NCI-H1048 (cell line): ENCODE measurements around the gene ROBO1.
A peak's percentile ranks its signal among the peaks of the same experiment; 100 is the strongest.
"Not testable (repeated sequence)": the region's sequence is repeated elsewhere in the genome, so short reads cannot be mapped to it uniquely, and the experiment has no call there.

Source experiments
- DNase-seq: peaks from one replicate; lab custom pipeline; 2025; lab: John Stamatoyannopoulos, UW

Gene ROBO1

DNA sequence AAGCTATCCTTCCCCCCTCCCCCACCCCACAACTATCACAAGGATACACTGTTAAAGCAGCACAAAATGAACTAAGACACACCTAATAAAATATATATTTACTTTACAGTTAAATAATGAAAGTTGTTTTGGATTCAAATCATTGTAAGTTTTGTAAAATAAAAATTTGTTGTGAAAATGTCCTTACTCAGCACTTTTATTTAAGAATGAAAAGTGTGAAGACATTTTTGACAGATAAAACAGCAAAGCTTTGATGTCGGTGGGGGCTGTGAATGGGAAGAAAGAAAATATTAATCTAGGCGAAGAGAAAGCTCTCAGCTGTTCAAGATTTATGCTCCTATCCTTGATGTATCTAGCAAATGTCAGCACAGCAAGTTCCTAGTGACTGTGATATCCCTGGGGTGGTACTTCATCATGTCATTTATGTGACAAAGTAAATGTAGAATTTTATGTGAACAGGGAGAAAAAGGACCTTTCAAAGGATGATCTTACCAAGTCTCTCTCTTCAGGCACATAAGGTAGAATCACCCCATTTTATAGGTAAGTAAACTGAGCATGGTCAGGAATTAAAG is 216.4 kb downstream of the ROBO1 start:
- no peak for DNase-seq

DNA sequence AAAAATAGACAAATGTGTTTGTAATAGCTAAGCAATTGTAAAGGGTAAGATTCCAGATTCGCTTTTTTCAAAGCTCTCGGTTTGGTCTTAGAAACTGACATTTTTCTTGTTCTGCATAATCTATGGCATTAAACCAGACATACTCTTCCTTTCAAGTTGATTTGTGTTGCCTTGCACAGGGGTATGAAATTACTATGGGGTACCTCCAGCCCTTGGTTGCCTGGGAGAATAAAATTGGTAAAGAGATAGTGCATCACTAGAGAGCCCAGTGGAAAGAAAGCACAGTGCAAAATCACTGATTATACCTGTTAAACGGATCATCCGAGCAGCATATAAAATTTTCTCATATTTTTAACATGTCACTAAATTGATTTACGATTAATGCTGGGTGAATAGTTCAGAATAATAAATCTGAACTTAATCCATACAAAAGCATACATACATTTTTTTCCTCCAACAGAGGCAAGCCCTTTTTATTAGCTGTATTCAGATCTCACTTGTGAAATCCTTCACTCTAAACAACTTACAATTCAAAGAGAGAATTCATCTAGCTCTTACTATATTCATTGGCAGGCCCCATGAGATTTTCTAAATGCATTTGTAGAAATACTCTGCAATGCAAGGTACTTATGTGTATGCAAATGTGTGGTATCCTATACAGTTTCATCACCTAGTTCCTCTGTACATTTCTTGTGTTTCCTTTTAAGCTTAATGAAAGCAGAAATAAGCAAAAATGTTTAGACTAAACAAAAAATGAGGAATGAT is 224.4 kb downstream of the ROBO1 start:
- DNase-seq = no peak

DNA sequence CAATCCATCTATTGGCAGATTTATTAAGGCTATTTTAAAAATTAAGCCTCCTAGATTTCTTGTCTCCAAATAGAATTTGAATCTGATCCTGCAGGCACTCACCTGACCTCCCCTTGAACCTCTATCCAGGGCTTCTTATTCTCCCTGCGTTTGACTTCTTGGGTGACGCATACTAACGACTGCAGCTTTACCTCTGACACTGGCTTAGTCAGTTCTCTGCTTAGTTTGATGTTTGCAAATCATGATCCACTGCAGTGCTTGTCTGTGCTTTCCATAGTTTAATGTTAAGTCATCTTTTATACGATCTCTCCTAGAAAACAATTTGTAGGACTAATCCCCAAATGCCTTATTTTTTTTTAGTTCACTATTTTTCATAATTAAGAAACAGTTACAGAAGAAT is 233.1 kb downstream of the ROBO1 start:
- DNase-seq = no peak

DNA sequence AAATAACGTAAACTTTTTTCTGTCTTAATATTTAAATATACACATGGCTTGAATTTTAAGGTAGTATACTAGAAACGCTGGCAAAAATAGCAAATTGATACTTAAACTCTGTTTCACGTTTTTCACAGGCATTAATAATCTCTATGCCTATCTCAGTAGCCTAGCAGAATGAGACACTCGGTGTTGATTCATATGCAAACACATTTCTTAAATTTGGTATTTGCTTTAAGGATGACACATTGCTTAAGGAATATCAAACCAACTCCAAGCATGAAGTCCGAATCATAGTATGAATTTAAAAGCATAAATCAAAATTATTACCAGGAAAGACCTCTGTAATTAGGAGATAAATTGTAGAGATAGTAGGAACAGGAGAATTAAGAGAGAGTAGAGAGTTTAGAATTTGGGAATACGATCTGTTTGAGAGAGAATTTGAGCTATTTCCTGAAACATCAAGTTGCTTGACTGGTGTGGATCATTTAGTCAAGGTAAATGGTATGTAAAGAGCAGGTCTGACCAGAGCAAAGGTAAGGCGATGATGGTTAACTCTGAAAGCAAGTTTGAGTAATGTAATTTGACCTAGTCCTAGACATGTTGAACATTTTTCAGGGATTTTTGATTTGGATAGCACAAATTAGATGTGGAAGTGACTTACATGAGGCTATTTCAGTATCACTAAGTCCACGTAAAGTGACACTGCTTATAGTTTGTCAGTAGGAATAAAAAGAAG is 236.1 kb downstream of the ROBO1 start:
- DNase-seq = no peak

DNA sequence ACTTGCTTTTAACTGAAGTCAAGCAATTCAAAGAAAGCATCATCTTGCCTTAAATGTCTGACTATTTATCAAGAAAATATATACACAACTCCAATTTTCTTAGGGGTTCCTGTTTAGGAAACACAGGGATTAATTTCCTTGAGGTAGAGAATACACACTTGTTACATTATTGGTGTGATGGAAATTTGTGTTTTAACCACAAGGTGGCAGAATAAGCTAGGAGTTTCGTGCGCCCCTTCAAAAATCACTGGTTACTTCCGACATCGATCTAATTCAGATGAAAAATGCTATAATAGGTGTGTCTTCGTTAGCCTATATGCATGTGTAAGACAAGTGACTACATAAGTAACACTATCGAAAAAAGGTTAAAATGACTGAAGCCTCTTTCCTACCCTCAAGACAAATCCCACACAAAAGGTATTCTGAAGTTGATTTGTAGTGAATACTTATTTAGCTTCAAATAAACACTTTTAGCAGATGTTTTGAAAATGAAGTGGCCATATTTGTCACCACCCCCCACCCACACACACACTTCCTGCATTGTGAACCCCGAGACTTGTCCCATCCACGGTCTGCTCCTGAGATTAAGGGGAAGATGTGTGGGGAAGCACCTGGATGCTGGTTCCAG is 246.5 kb downstream of the ROBO1 start:
- peak; percentile 31 for DNase-seq

DNA sequence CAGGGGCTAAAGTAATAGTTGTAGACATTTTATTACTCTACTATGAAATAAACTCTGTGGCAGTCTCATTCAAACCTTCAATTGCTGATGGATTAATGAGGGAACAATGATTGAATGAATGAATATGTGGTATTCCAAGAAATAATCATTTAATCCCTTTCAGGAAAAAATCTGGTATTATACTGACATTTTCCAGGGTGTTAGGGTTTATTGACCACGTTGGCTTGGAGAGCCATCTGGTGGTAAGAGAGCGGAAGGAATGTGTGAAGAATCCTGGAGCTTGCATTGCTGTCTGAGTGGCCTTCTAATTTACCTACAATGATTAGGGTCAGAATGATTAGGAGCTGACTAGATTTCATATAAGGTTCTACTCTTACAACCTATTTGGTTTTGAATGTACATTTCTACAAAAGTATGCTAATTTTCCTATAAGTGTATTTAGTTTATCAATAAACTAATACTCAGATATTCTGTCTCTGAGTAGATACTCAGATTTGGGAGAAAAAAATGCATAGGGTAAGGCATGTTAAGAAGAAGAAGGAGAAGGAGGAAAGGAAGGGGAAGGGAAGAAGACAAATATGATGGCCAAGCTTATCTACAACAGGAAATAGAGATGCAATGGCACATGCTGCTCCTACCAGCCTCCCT is 249.9 kb downstream of the ROBO1 start:
- DNase-seq = no peak

DNA sequence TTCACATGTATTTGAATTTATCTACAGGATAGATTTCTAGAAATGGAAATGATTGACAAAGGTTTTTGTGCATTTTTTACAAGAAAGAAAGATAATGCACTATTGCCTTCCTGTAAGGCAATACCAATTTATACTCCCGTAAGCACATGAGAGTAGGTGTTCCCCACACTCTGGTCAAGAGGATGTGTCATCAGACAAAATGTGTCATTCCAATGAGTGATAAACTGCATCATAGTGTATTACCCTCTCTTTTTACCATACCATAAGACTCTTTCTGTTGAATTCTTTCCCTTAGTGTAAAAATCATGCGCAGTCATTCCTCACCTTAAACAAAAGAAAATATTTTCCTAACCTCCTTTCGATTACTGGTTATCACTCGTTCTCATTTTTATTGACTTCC is 251.0 kb downstream of the ROBO1 start:
- no peak for DNase-seq

DNA sequence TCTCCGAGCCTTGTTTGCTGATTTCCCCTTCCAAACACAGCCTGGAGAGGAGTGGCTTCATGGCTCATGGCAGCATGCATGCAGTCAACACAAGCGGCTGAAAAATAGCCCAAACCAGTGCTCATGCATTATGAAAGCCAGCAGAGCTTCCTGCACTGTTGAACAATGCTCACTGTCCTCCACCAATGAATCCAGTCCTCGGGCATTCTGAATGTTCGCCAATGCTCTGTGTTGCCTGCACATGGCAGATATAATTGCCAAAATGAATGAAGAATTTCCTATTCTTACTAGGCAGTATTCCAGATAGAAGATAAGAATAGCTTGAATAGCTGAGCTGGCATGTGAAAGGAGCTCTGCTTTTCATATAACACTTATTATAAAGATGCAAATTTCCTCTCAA is 252.7 kb downstream of the ROBO1 start:
- DNase-seq = peak; percentile 78

DNA sequence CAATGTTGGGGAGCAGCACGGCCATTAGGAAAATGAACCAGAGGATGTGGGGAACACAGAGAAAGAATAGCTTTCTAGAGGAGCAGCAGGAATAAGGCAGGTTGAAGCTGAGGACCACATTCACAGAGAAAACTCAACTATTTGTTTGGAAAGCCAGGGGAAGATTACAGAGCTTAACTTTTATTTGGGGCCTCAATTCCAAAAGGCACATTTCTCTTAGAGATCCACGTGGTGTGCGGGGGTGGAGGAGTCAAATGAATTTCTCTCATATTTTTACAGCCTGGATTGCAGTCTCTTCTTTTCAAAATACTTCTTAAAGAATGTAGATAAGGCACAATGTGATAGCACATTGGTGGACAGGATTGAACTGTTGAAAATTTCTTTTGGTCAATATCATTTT is 253.7 kb downstream of the ROBO1 start:
- no peak for DNase-seq

DNA sequence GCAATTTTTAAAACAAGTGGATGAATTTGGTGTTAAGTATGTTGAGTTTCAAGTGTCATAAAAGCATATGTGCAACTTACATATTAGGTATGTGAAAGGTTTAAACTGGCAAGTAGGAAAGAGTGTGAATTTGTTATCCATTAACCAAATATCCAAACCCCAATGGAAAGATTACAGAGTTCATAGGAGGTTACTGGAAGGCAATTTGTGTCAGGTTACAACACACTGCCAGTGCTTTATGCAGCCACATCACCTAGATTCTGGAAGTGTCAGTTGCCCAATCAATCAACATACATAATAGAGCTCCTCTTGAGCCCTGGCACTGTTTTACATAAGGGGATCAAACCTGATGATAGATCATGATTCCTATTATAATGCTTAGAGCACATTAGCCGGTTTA is 261.0 kb downstream of the ROBO1 start:
- DNase-seq = no peak

DNA sequence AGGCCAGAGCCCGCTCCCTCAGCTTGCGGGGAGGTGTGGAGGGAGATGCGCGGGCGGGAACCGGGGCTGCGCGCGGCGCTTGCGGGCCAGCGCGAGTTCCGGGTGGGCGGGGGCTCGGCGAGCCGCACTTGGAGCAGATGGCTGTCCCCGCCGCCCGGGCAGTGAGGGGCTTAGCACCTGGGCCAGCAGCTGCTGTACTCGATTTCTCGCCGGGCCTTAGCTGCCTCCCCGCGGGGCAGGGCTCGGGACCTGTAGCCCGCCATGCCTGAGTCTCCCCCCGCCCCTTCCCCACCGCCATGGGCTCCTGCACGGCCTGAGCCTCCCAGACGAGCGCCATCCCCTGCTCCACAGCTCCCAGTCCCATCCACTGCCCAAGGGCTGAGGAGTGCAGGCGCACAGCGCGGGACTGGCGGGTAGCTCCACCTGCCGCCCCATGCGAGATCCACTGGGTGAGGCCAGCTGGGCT is 265.5 kb downstream of the ROBO1 start:
- DNase-seq = not testable (repeated sequence)

DNA sequence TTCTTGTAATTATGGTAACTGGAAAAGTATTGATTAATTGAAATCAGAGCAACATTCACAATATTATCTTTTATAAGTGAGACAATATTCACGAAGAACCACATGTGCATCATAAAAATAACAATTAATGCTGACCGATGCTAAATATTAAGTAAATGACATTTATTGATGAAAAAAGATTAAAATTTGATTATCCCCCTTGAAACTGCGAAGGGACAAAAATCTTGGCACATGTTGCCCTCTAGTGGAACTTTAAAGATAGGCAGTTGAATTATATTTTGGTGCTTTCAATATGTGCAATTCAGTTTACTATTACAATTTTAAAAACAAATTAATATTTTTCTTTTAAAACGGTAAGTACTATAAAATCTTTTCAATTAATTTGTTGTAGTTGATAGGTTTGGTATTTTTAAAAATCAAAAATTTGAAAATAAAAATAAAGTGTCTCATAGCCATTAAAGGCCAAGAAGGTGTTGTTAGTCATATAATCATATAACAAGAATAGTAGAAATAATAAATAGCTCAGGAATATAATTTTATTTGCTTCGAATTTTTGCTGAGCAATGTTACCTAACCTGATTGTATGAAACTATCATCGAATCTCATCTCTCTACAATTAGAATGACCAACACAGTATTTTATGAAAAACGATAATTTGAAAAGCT is 270.2 kb downstream of the ROBO1 start:
- DNase-seq = no peak

DNA sequence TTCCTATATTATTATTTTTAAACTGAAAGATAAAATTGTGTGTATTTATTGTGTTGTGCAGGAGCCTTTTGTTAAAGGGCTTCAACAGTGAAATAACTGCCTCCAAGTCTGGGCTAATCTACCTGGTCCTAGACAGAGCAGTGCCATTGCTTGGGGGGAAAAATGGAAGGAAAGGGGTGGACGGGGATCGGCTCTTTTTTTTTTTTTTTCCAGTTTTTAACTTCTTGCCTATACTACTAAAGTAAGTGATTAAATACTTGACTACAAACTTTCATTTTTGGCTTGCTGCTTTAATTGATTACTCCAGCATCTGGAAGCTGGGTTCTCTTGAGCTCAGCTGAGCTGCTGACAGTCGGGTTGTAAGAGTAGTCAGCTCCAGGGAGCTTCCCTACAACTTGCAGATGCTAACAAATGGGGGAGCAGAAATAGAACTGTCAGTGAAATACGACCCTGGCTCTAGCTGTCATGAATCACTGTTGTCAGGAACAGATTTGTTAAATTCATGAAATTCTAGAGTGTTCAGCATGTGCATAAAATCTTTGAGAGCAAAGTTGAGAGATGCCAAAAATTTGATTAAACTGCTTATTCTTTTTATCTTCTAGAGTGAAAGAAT is 276.7 kb downstream of the ROBO1 start:
- no peak for DNase-seq

DNA sequence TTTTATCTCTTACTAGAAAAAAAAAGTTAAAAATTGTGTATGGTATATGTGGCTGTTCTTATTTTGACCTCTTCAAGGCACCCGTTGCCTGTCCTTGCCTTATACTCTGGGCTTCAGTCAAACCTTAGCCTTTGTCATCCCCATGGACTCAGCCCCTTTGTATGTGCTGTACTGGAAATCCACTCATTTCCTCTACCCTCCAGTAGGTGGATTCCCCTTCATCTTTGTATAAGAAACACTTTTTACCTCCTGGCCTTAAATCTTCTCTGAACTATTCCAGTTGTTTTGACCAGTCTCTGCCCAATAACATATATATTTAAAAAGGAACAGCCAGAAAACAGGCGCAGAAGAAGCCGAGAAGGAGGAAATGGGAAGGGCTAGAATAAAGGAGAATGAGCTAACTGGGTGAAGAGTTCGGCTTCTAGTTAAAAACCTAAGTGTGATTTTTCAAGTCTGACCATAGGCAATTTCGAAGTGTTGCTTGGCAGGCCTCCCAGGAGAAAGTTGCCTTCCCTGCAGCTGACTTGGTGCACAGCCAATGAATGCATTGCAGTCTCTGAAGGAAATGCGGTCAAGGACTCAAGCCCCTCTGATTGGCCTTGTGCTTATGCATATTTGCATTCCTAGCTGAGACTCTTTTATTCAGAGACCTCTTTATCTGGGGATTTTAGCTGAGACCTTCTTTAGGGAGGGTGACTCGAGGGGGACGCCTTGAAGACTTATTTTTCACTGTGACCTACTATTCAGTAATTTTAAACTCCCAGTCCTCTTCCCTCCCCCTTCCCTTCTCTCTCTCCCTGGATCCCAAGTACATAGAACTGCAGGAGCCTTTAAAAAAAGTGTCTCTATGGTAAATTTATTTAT is 277.4 kb downstream of the ROBO1 start:
- no peak for DNase-seq

DNA sequence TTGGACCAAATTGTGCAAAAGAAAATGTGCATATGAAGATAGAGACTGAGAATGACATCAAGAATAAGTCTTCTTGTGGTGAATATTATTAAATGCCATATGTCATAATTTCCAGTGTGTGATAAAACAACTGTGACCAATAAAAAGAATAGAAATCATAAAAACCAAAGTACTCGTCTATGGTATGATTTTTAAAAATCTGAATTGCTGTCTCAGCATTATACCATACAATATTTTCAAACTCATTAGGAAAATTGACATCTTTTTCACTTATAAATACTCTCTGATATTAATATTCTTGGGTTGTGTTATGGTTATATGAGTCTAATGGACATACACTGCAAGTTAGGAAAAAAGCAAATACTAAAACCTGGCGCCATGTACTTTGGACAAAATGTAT is 279.4 kb downstream of the ROBO1 start:
- no peak for DNase-seq

DNA sequence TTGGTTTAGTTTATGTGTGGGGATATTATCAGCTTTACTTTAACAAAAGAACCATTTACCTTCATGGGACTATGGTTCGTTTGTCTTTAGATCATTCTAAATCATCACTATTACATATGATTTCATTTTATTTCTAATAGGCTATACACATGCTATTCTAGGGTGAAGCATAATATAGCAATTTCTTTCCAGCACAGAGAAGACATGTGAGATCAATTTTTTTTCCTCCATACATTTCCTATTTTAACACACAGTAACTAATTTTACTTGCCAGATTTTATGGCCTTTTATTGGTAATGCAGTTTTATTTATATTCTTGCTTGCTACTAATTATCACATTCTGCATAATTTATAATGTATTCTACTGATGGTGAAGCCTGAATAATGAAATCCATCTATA is 287.1 kb downstream of the ROBO1 start:
- DNase-seq = no peak

DNA sequence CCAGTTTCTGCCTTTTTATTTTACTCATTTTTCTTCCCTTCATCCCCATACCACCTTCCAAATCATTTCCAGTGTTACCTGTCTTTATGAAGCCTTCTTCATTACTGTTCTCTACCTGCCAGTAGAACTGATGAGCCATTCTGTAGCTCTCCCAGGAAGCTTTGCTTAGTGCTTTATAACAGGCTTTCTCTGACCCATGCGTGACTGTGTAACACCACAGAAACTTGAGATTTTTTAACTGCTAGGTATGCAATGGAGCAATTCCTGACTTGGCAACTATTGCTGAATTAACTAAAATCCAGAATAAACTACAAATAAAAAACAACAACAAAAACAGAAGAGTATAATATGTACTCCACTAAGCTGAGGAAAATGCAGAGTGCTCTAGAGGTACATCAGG is 289.2 kb downstream of the ROBO1 start:
- no peak for DNase-seq

DNA sequence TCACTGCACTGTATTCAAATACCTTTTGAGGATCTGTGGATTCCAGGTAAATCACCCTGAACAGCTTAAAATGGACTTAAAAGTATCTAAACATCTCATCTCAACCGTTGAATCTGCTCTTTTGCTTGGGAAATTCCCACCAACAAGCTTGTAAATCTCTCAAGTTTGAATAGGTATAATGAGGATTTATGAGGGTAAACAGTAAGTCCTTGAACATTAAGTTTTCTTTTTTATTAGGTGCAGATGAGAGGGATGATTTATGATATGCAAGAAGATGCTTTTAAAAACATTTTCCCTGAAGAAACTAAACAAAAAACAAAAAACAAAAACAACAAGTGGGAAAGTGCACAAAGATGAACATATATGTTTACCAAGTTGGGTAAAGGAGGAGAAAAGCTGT is 290.6 kb downstream of the ROBO1 start:
- no peak for DNase-seq

DNA sequence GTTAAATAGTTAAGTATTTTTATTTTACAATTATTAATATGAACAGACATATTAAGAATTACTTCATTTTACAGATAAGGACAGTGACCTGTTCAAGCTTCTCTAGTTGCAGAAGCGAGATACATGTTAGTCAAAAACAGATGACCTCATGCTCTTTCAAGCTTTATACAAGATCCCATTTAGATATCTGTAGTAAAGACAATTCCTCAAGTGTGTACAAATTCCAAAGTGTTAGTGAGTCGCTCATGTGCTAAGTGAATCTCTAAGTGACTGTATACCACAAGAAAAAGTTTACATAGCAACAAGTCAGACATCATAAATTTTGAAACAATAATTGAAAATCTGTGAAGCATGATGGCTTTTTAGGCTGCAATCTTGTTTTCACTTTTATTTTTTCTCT is 293.8 kb downstream of the ROBO1 start:
- no peak for DNase-seq

DNA sequence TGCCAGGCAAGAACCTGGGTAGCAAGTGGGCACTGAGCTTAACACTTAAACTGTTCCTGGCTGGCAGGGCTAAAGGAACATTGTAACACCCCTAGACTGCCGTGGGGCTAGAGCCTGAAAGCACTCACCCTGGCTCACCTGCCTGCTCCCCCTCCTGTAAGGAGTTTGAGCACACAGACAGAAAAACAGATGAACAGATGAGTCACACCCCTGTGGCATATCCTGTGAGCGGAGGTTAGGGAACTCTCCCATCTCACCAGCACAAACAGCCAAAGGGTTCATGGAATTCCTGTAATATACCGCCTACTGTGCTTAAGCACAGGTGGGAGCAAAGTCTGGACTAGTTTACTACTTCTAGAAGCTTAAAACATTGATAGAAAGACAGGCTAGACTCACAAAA is 300.1 kb downstream of the ROBO1 start:
- DNase-seq = no peak
